GM23338 (cell line): ENCODE measurements around the gene MUC6.

Experiments
- CREB1 ChIP-seq: fragments of 250-450 bp; sonication (Bioruptor Pico); IDR thresholded peaks from 2 replicates; pipeline ENCODE4 v1.5.0; 2020; ENCODE audit warnings: low read depth, mild to moderate bottlenecking, moderate library complexity
- CTCF ChIP-seq, 2 experiments: fragments of 200-600 bp in 1 of 2; sonication (generic) in 1 of 2; conservative IDR thresholded peaks; 2 replicates each; pipeline versions ENCODE4 v1.5.1 to v1.6.1; 2016 to 2017; ENCODE audit warnings: antibody characterized with exemption in 2 of 2, low read depth in 2 of 2, mild to moderate bottlenecking in 2 of 2, moderate library complexity in 1 of 2
- EZH2 ChIP-seq: fragments of 200-600 bp; sonication (generic); IDR thresholded peaks from one replicate; pipeline ENCODE4 v1.8.0; 2017; ENCODE audit warnings: antibody characterized with exemption, mild to moderate bottlenecking, low read depth; ENCODE audit not compliant: unreplicated experiment
- EZH2phosphoT487 ChIP-seq: fragments of 200-600 bp; sonication (generic); IDR thresholded peaks from one replicate; pipeline ENCODE4 v1.8.1; 2018; ENCODE audit warnings: antibody characterized with exemption; ENCODE audit not compliant: unreplicated experiment
- JUNB ChIP-seq: IDR thresholded peaks from one replicate; pipeline ENCODE4 v1.6.1; 2016; ENCODE audit warnings: antibody characterized with exemption; ENCODE audit not compliant: unreplicated experiment
- NANOG ChIP-seq: IDR thresholded peaks from 2 replicates; pipeline ENCODE4 v1.6.1; 2016; ENCODE audit warnings: antibody characterized with exemption, borderline replicate concordance
- POLR2AphosphoS5 ChIP-seq: IDR thresholded peaks from 2 replicates; pipeline ENCODE4 v1.6.1; 2016; ENCODE audit warnings: antibody characterized with exemption, low read depth
- REST ChIP-seq: IDR thresholded peaks from one replicate; pipeline ENCODE4 v1.6.1; 2018; ENCODE audit warnings: antibody characterized with exemption; ENCODE audit not compliant: unreplicated experiment
- STAT1 ChIP-seq: IDR thresholded peaks from one replicate; pipeline ENCODE4 v1.6.1; 2016; ENCODE audit warnings: antibody characterized with exemption; ENCODE audit not compliant: unreplicated experiment
- ZNF114 ChIP-seq: fragments of 250-450 bp; sonication (Bioruptor Pico); IDR thresholded peaks from 2 replicates; pipeline ENCODE4 v1.5.0; 2020; ENCODE audit warnings: mild to moderate bottlenecking, moderate library complexity

GRCh38 chr11:1041936-1042608 is 5.6 kb upstream of the MUC6 start:
- TF ChIP-seq CTCF (conservative IDR thresholded peaks at IDR 0.05; ENCODE audit: low read depth in 2 of 2) (peak in 1 of 2 experiments; percentile 16; a peak in 1 of 4 replicates), REST (no peak), EZH2 (no peak), POLR2AphosphoS5 (no peak), JUNB (no peak), EZH2phosphoT487 (no peak), NANOG (no peak), CREB1 (CRISPR knock-in tag) (no peak), ZNF114 (CRISPR knock-in tag) (no peak), STAT1 (no peak)
